Adipose tissue (tissue), 3 donors: ENCODE data around the gene CHCHD1. TPM values are rescaled to one million over a fixed set of nuclear protein-coding genes. Genes with fewer than 3 reads are reported as not detected.

Source experiments
- H3K27ac ChIP-seq: one replicate; pipeline ENCODE4 v1.5.1; 2013; ENCODE audit warnings: low read depth, low read length
- WGBS, 3 donors: extraction: QIAGEN DNeasy Blood & Tissue Kit; methylation state at CpG; one replicate each; pipeline ENCODE4 v1.1.7; 2013; 5-methylcytosine and 5-hydroxymethylcytosine counted together
- polyA plus RNA-seq, 3 donors: library from polyadenylated mRNA; stranded (reverse); fragments of 200-250 nt; gene quantifications; one replicate each; pipeline ENCODE4 v1.2.3, GENCODE V29; 2013
- donor health status: healthy with polysubstance abuse.
- donor health status: Bipolar disorder and iron deficiency.
- donor health status: healthy.

Gene CHCHD1
- polyA plus RNA-seq, 3 donors: 24.0 to 53.3 (median 47.1) TPM

GRCh38 chr10:73762915-73763314, 18.9 kb upstream of the CHCHD1 start:
- 73 to 88% (median 78%) methylated on average over 2 of the region's 2 CpGs for WGBS, 3 donors
- H3K27ac ChIP-seq: no peak overlapping the region

- 82 to 94% (median 92%) methylated on average over 2 of the region's 2 CpGs for WGBS, 3 donors
- H3K27ac ChIP-seq: no peak overlapping the region
Measured at GRCh38 chr10:73763343-73763742, 18.5 kb upstream of the CHCHD1 start.

- H3K27ac ChIP-seq: no peak overlapping the region
- WGBS, 3 donors: 84 to 94% (median 85%) methylated on average over 6 of the region's 6 CpGs
Measured at GRCh38 chr10:73765066-73765465, 16.8 kb upstream of the CHCHD1 start.

GRCh38 chr10:73768881-73769280, 13.0 kb upstream of the CHCHD1 start:
- WGBS, 3 donors: 75 to 84% (median 78%) methylated on average over 11 of the region's 11 CpGs
- H3K27ac ChIP-seq: no peak overlapping the region

- WGBS, 3 donors: 90 to 95% (median 91%) methylated on average over 5 of the region's 5 CpGs
- no peak overlapping the region for H3K27ac ChIP-seq
Measured at GRCh38 chr10:73769396-73769795, 12.5 kb upstream of the CHCHD1 start.

GRCh38 chr10:73771722-73772280, 10.0 kb upstream of the CHCHD1 start:
- H3K27ac ChIP-seq: peak overlapping the region; percentile 65
- 12 to 19% (median 16%) methylated on average over 17 of the region's 17 CpGs for WGBS, 3 donors

GRCh38 chr10:73772281-73773151, 9.3 kb upstream of the CHCHD1 start:
- peak overlapping the region; percentile 65 for H3K27ac ChIP-seq
- WGBS, 3 donors: 0 to 1% (median 0%) methylated on average over 90 to 99 of the region's 101 CpGs

- WGBS, 3 donors: 0 to 5% (median 2%) methylated on average over 28 to 29 of the region's 29 CpGs
- H3K27ac ChIP-seq: no peak overlapping the region
Measured at GRCh38 chr10:73773152-73773879, 8.5 kb upstream of the CHCHD1 start.

- H3K27ac ChIP-seq: no peak overlapping the region
- 26 to 35% (median 32%) methylated on average over 5 of the region's 5 CpGs for WGBS, 3 donors
Measured at GRCh38 chr10:73774637-73775036, 7.2 kb upstream of the CHCHD1 start.

GRCh38 chr10:73779018-73779417, 2.8 kb upstream of the CHCHD1 start:
- WGBS, 3 donors: 92 to 98% (median 92%) methylated on average over 5 of the region's 5 CpGs
- no peak overlapping the region for H3K27ac ChIP-seq

- 83 to 90% (median 86%) methylated on average over 3 of the region's 3 CpGs for WGBS, 3 donors
- H3K27ac ChIP-seq: no peak overlapping the region
Measured at GRCh38 chr10:73779539-73780197, 2.2 kb upstream of the CHCHD1 start.

GRCh38 chr10:73780301-73780700, 1.5 kb upstream of the CHCHD1 start:
- 68 to 81% (median 72%) methylated on average over 5 of the region's 5 CpGs for WGBS, 3 donors
- H3K27ac ChIP-seq: no peak overlapping the region

- WGBS, 3 donors: 18 to 30% (median 26%) methylated on average over 11 of the region's 11 CpGs
- H3K27ac ChIP-seq: no peak overlapping the region
Measured at GRCh38 chr10:73780966-73781365, 882 bp upstream of the CHCHD1 start.

GRCh38 chr10:73781548-73781878, 335 bp upstream of the CHCHD1 start:
- WGBS, 3 donors: 0 to 1% (median 1%) methylated on average over 14 of the region's 14 CpGs
- H3K27ac ChIP-seq: no peak overlapping the region

- WGBS, 3 donors: 31 to 49% (median 47%) methylated on average over 2 of the region's 2 CpGs
- H3K27ac ChIP-seq: no peak overlapping the region
Measured at GRCh38 chr10:73782749-73783085, 869 bp downstream of the CHCHD1 start.

GRCh38 chr10:73785211-73785720, 3.4 kb downstream of the CHCHD1 start, which contains the start of gene ZSWIM8:
Gene ZSWIM8 (plus strand): TSS chr10:73785606. CDS start chr10:73785879, 273 bp downstream.
- peak within 1 kb of the TSS; percentile 83 for H3K27ac ChIP-seq
- 0% methylated on average over 34 to 36 of the region's 36 CpGs for WGBS, 3 donors

- H3K27ac ChIP-seq: peak overlapping the region; percentile 83
- 0 to 1% (median 1%) methylated on average over 46 to 54 of the region's 54 CpGs for WGBS, 3 donors
Measured at GRCh38 chr10:73785721-73786511, 4.1 kb downstream of the CHCHD1 start.

GRCh38 chr10:73786512-73786885, 4.7 kb downstream of the CHCHD1 start:
- H3K27ac ChIP-seq: no peak overlapping the region
- WGBS, 3 donors: 0 to 6% (median 4%) methylated on average over 2 of the region's 2 CpGs
